ENCODE data around the gene DNAJB14. TPM values are rescaled to one million over a fixed set of nuclear protein-coding genes. Genes with fewer than 3 reads are reported as not detected.
"Not testable (repeated sequence)": the region's sequence is repeated elsewhere in the genome, so short reads cannot be mapped to it uniquely, and the experiment has no call there.

DNAJB14 gene
- polyA plus RNA-seq, 1 of the 3 experiments (the other 2 are of a cell fraction) = 23.8 TPM

DNA sequence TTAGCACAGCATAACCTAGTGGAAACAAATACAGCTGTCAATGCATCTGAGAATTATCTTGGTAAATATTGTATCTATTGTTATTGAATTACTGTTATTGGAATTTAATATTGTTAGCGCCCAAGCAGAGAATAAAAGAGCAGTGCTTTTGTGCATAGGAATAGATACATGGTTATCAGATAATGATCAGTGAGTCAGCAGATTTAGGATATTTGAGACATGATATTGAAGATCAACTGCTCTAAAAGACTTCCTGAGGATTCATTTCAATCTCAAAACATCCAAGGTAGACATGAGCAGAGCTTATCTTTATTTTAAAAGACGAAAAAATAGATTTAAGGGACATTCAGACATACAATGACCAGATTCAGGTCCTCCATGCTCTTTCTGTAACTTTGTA lies 14.2 kb upstream of the DNAJB14 start:
- no peaks in the 10 kb centered on the region for H3K9me2 ChIP-seq
- H3K4me2 ChIP-seq = no peak overlapping the region; the same call in 1 of the 2 replicates
- H3K4me3 ChIP-seq (ENCODE audit: low read depth in 2 of 2, low read length in 1 of 2) = no peak overlapping the region
- no peaks in the 10 kb centered on the region for H3K36me3 ChIP-seq (replicated peaks in 1 of 2; ENCODE audit: control insufficient read depth in 1 of 2, insufficient read depth in 2 of 2, low read length in 1 of 2)
- WGBS (ENCODE audit: low lambda C conversion rate) = 30% methylated on average over 2 of the region's 2 CpGs
- ChIA-PET POLR2A (no interaction called here), CTCF (no interaction called here)
- H4K20me1 ChIP-seq (ENCODE audit: insufficient read depth) = no peaks in the 10 kb centered on the region
- H3K9me3 ChIP-seq = no peaks in the 10 kb centered on the region
- H2AFZ ChIP-seq (ENCODE audit: low read depth) = peak overlapping the region; percentile 26; the same call in 1 of the 2 replicates
- no peaks in the 10 kb centered on the region for H3K27me3 ChIP-seq (ENCODE audit: insufficient read depth)
- peaks cover 26% of the 10 kb centered on the region for H3F3A ChIP-seq (replicated peaks; ENCODE audit: insufficient read depth)
- TF ChIP-seq FOXJ3 (CRISPR knock-in tag; IDR thresholded peaks at IDR 0.05) = no peak
- no peak for TF ChIP-seq NFIC (IDR thresholded peaks at IDR 0.05; ENCODE audit: borderline replicate concordance)
- TF ChIP-seq JUND (IDR thresholded peaks at IDR 0.05) = no peak; the same call in 1 of the 2 replicates
- TF ChIP-seq, protein P1, sequence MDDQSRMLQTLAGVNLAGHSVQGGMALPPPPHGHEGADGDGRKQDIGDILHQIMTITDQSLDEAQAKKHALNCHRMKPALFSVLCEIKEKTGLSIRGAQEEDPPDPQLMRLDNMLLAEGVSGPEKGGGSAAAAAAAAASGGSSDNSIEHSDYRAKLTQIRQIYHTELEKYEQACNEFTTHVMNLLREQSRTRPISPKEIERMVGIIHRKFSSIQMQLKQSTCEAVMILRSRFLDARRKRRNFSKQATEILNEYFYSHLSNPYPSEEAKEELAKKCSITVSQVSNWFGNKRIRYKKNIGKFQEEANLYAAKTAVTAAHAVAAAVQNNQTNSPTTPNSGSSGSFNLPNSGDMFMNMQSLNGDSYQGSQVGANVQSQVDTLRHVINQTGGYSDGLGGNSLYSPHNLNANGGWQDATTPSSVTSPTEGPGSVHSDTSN (IDR thresholded peaks at IDR 0.05) = no peak
- TF ChIP-seq FOSL2 (IDR thresholded peaks at IDR 0.05; ENCODE audit: borderline replicate concordance, low read depth) = 0 out of 2 replicates have a peak, but pooled peaks have one; percentile 15
- TF ChIP-seq YY1 (IDR thresholded peaks at IDR 0.05; ENCODE audit: low read depth) = no peak
- peaks cover 0 to 12% of the 10 kb centered on the region in 2 experiments; a peak in 1 of 4 replicates for H3K4me1 ChIP-seq (ENCODE audit: control insufficient read depth in 1 of 2, insufficient read depth in 2 of 2, low read depth in 1 of 2, low read length in 1 of 2)
- no peak overlapping the region for H3K9ac ChIP-seq
- H3K27ac ChIP-seq (ENCODE audit: low read depth in 2 of 2, low read length in 1 of 2) = peak overlapping the region in 1 of 2 experiments; percentile 57; a peak in 2 of 4 replicates
- H3K79me2 ChIP-seq (ENCODE audit: insufficient read depth) = no peaks in the 10 kb centered on the region
- no peak for DNase-seq

DNA sequence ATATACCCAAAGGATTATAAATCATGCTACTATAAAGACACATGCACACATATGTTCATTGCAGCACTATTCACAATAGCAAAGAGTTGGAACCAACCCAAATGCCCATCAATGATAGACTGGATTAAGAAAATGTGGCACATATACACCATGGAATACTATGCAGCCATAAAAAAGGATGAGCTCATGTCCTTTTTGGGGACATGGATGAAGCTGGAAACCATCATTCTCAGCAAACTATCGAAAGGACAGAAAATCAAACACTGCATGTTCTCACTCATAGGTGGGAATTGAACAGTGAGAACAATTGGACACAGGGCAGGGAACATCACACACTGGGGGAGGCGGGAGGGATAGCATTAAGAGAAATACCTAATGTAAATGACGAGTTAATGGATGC lies 11.8 kb upstream of the DNAJB14 start:
- H3K27ac ChIP-seq (ENCODE audit: low read depth in 2 of 2, low read length in 1 of 2); H2AFZ ChIP-seq (ENCODE audit: low read depth); H3K4me2 ChIP-seq; DNase-seq; H4K20me1 ChIP-seq (ENCODE audit: insufficient read depth); H3K27me3 ChIP-seq (ENCODE audit: insufficient read depth); H3K9me2 ChIP-seq; H3K36me3 ChIP-seq (replicated peaks in 1 of 2; ENCODE audit: control insufficient read depth in 1 of 2, insufficient read depth in 2 of 2, low read length in 1 of 2); H3K79me2 ChIP-seq (ENCODE audit: insufficient read depth); H3K9ac ChIP-seq; H3K4me3 ChIP-seq (ENCODE audit: low read depth in 2 of 2, low read length in 1 of 2); H3K9me3 ChIP-seq; POLR2A ChIA-PET; CTCF ChIA-PET: not testable (repeated sequence)
- H3K4me1 ChIP-seq (ENCODE audit: control insufficient read depth in 1 of 2, insufficient read depth in 2 of 2, low read depth in 1 of 2, low read length in 1 of 2) = peaks cover 0 to 12% of the 10 kb centered on the region in 2 experiments; a peak in 1 of 4 replicates
- WGBS (ENCODE audit: low lambda C conversion rate) = 83% methylated on average over 3 of the region's 3 CpGs
- H3F3A ChIP-seq (replicated peaks; ENCODE audit: insufficient read depth) = peaks cover 26% of the 10 kb centered on the region

DNA sequence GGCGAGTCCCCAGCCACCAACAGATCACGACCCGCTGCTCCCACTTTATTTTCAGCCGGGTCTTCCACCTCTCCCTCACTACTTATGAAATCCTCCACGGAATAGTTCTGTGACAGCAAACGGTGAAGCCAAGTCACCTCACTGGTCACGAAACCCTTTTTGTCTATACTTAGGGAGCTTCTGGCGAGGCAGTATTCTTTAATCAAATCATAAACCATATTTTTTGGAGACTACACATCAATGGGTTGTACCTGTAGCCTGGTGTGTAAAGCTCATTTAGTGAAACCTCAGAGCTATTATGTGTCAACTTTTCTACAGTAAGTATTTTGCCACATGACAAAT lies 4.5 kb upstream of the DNAJB14 start:
- peak overlapping the region; percentile 76 to 78 for H3K4me3 ChIP-seq (ENCODE audit: low read depth in 2 of 2, low read length in 1 of 2)
- peaks cover 41% of the 10 kb centered on the region for H3K79me2 ChIP-seq (ENCODE audit: insufficient read depth)
- peaks cover 14 to 15% of the 10 kb centered on the region in 2 experiments for H3K36me3 ChIP-seq (replicated peaks in 1 of 2; ENCODE audit: control insufficient read depth in 1 of 2, insufficient read depth in 2 of 2, low read length in 1 of 2)
- peaks cover 20% of the 10 kb centered on the region for H3F3A ChIP-seq (replicated peaks; ENCODE audit: insufficient read depth)
- no peaks in the 10 kb centered on the region for H3K27me3 ChIP-seq (ENCODE audit: insufficient read depth)
- peak overlapping the region; percentile 73 for H3K9ac ChIP-seq
- no peak for DNase-seq
- peak overlapping the region; percentile 97 for H2AFZ ChIP-seq (ENCODE audit: low read depth)
- H3K9me2 ChIP-seq = no peaks in the 10 kb centered on the region
- H3K4me2 ChIP-seq = peak overlapping the region; percentile 87
- H3K4me1 ChIP-seq (ENCODE audit: control insufficient read depth in 1 of 2, insufficient read depth in 2 of 2, low read depth in 1 of 2, low read length in 1 of 2) = peaks cover 16 to 20% of the 10 kb centered on the region in 2 experiments
- TF ChIP-seq EZH2phosphoT487 (IDR thresholded peaks at IDR 0.05; ENCODE audit: borderline replicate concordance, low read depth) (no peak), FOSL2 (IDR thresholded peaks at IDR 0.05; ENCODE audit: borderline replicate concordance, low read depth) (no peak), CHD2 (IDR thresholded peaks at IDR 0.05; ENCODE audit: low read length, partially characterized antibody) (no peak), RCOR1 (IDR thresholded peaks at IDR 0.05; ENCODE audit: low read length) (no peak), NRF1 (IDR thresholded peaks at IDR 0.05; ENCODE audit: low read depth, low read length) (no peak), YY1 (IDR thresholded peaks at IDR 0.05; ENCODE audit: low read depth) (no peak)
- TF ChIP-seq, protein P1 (IDR thresholded peaks at IDR 0.05) = no peak
- WGBS (ENCODE audit: low lambda C conversion rate) = 2% methylated on average over 8 of the region's 8 CpGs
- CTCF ChIA-PET = interaction anchor here (1.0 to 1.5 kb wide), 2 partner anchors 47 to 157 kb away, joined by 3 to 5 read pairs; no protein-coding TSS in a partner anchor
- peaks cover 17% of the 10 kb centered on the region for H4K20me1 ChIP-seq (ENCODE audit: insufficient read depth)
- no peaks in the 10 kb centered on the region for H3K9me3 ChIP-seq
- H3K27ac ChIP-seq (ENCODE audit: low read depth in 2 of 2, low read length in 1 of 2) = peak overlapping the region; percentile 75 to 83
- POLR2A ChIA-PET = interaction anchor here (0.6 to 1.5 kb wide), 3 partner anchors 56 to 374 kb away, joined by 3 to 4 read pairs (median 3); partner anchors contain the start of gene LAMTOR3

Data from SK-N-SH (cell line).